IMR-90 (cell line): ENCODE results near the gene GAPDH. TPM values are rescaled to one million over a fixed set of nuclear protein-coding genes. Genes with fewer than 3 reads are reported as not detected.

Experiments used
- ATAC-seq: fragments of 200-7000 bp; cut with Tn5 transposase; 2 replicates; pipeline ENCODE4 v1.9.1; 2020; ENCODE audit warnings: low read depth, mild to moderate bottlenecking, moderate library complexity
- BruUV-seq: library from RNA; stranded (reverse); fragments of 400-500 nt; replicated peaks from 2 replicates; lab custom pipeline; 2021; lab: Mats Ljungman, UMichigan
- CTCF ChIA-PET: fragments of 300-600 bp; formaldehyde crosslinking; extraction: SDS; loops from one replicate; lab custom pipeline; 2021; ENCODE audit warnings: antibody characterized with exemption; lab: Yijun Ruan, JAX
- POLR2A ChIA-PET: fragments of 300-600 bp; sonication (Branson Sonifier 250); formaldehyde crosslinking; loops from one replicate; lab custom pipeline; 2022; ENCODE audit warnings: antibody characterized with exemption; ENCODE audit not compliant: unreplicated experiment; lab: Charles Lee
- DNase-seq: peaks from one replicate; pipeline ENCODE4 v3.0.0; 2013
- H2AFZ ChIP-seq: replicated peaks from 2 replicates; pipeline ENCODE3; 2013; ENCODE audit warnings: low read length, mild to moderate bottlenecking; ENCODE audit not compliant: poor library complexity
- H2AK5ac ChIP-seq: 2 replicates; pipeline ENCODE4 v1.6.1; 2013; ENCODE audit warnings: low read depth, low read length, inconsistent platforms
- H2AK9ac ChIP-seq: replicated peaks from 2 replicates; pipeline ENCODE3; 2013; ENCODE audit warnings: mild to moderate bottlenecking, low read depth, low read length, moderate library complexity; ENCODE audit not compliant: poor library complexity
- H2BK120ac ChIP-seq: 2 replicates; pipeline ENCODE4 v1.6.1; 2013; ENCODE audit warnings: low read depth, low read length, inconsistent platforms
- H2BK15ac ChIP-seq: 3 replicates; pipeline ENCODE4 v1.6.1; 2013; ENCODE audit warnings: low read depth, low read length, inconsistent platforms
- H2BK20ac ChIP-seq: 2 replicates; pipeline ENCODE4 v1.6.1; 2013; ENCODE audit warnings: low read depth, mild to moderate bottlenecking, inconsistent platforms, low read length, moderate library complexity
- H2BK5ac ChIP-seq: 2 replicates; pipeline ENCODE4 v1.6.1; 2013; ENCODE audit warnings: mild to moderate bottlenecking, low read depth, low read length, inconsistent platforms; ENCODE audit not compliant: poor library complexity, severe bottlenecking
- H3K14ac ChIP-seq: replicated peaks from 2 replicates; pipeline ENCODE4 v1.6.1; 2013; ENCODE audit warnings: low read depth, low read length, inconsistent platforms
- H3K18ac ChIP-seq: 2 replicates; pipeline ENCODE4 v1.6.1; 2013; ENCODE audit warnings: low read depth, low read length, control low read depth
- H3K23ac ChIP-seq: 2 replicates; pipeline ENCODE4 v1.6.1; 2013; ENCODE audit warnings: low read depth, low read length, inconsistent platforms
- H3K27ac ChIP-seq: 2 replicates; pipeline ENCODE4 v1.5.1; 2013; ENCODE audit warnings: mild to moderate bottlenecking, control low read depth, low read length; ENCODE audit not compliant: insufficient read depth
- H3K27me3 ChIP-seq: 2 replicates; pipeline ENCODE4 v1.6.1; 2013; ENCODE audit warnings: low read length; ENCODE audit not compliant: control insufficient read depth, insufficient read depth
- H3K36me3 ChIP-seq: 2 replicates; pipeline ENCODE4 v1.6.1; 2013; ENCODE audit warnings: low read length, mixed read lengths; ENCODE audit not compliant: control insufficient read depth, insufficient read depth
- H3K4ac ChIP-seq: 2 replicates; pipeline ENCODE4 v1.6.1; 2013; ENCODE audit warnings: low read depth, low read length, inconsistent platforms
- H3K4me1 ChIP-seq: 2 replicates; pipeline ENCODE4 v1.6.1; 2013; ENCODE audit warnings: low read length, mixed read lengths; ENCODE audit not compliant: control insufficient read depth, insufficient read depth
- H3K4me2 ChIP-seq: 2 replicates; pipeline ENCODE4 v1.6.1; 2013; ENCODE audit warnings: low read depth, mild to moderate bottlenecking, control low read depth, low read length, moderate library complexity
- H3K4me3 ChIP-seq: 2 replicates; pipeline ENCODE4 v1.5.1; 2013; ENCODE audit warnings: low read depth, mild to moderate bottlenecking, control low read depth, low read length, moderate library complexity; ENCODE audit not compliant: insufficient read depth
- H3K56ac ChIP-seq: 2 replicates; pipeline ENCODE4 v1.6.1; 2013; ENCODE audit warnings: low read length, inconsistent platforms; ENCODE audit not compliant: insufficient read depth; ENCODE audit errors: extremely low read depth
- H3K79me1 ChIP-seq, 2 experiments: 2 replicates each; pipeline ENCODE4 v1.6.1; 2013; ENCODE audit warnings: low read length in 2 of 2, inconsistent platforms in 1 of 2, low read depth in 1 of 2
- H3K9ac ChIP-seq: 2 replicates; pipeline ENCODE4 v1.6.1; 2013; ENCODE audit warnings: low read depth, low read length, control low read depth
- H3K9me1 ChIP-seq: 2 replicates; pipeline ENCODE4 v1.6.1; 2013; ENCODE audit warnings: low read length, inconsistent platforms; ENCODE audit not compliant: insufficient read depth
- H3K9me3 ChIP-seq: 2 replicates; pipeline ENCODE4 v1.6.1; 2013; ENCODE audit warnings: low read length; ENCODE audit not compliant: control insufficient read depth, insufficient read depth
- H4K20me1 ChIP-seq: 2 replicates; pipeline ENCODE4 v1.6.1; 2013; ENCODE audit warnings: low read length, inconsistent platforms; ENCODE audit not compliant: insufficient read depth
- H4K5ac ChIP-seq: 2 replicates; pipeline ENCODE4 v1.6.1; 2013; ENCODE audit warnings: mild to moderate bottlenecking, low read depth, low read length, control low read depth
- H4K8ac ChIP-seq, 2 experiments: 2 replicates each; pipeline ENCODE4 v1.6.1; 2013; ENCODE audit warnings: low read depth in 2 of 2, low read length in 2 of 2, control low read depth in 1 of 2, inconsistent platforms in 1 of 2
- H4K91ac ChIP-seq: 2 replicates; pipeline ENCODE4 v1.6.1; 2013; ENCODE audit warnings: low read depth, low read length, inconsistent platforms; ENCODE audit not compliant: insufficient read depth
- POLR2A ChIP-seq: IDR thresholded peaks from 2 replicates; pipeline ENCODE4 v1.6.1; 2012; ENCODE audit warnings: mild to moderate bottlenecking, low read depth, low read length
- RCOR1 ChIP-seq: IDR thresholded peaks from 2 replicates; pipeline ENCODE4 v1.6.1; 2012; ENCODE audit warnings: mild to moderate bottlenecking, low read length, improper control_type of control experiment; ENCODE audit not compliant: insufficient replicate concordance
- RFX5 ChIP-seq: IDR thresholded peaks from 2 replicates; pipeline ENCODE4 v1.8.0; 2012; ENCODE audit warnings: low read depth, mild to moderate bottlenecking, low read length, moderate library complexity
- WGBS, 2 experiments: methylation state at CpG; one replicate each; pipeline versions ENCODE4 v1.1.5 to v1.1.7; 2013; ENCODE audit warnings: missing lambda C conversion rate in 2 of 2; ENCODE audit not compliant: insufficient read length in 1 of 2; ENCODE audit errors: extremely low coverage in 2 of 2; 5-methylcytosine and 5-hydroxymethylcytosine counted together
- dilution Hi-C: fragments of 300-500 bp; cut with HindIII; formaldehyde crosslinking; loops from one replicate; pipeline ENCODE4 v1.14.3; 2018; ENCODE audit warnings: low sequenced_read_pairs; ENCODE audit not compliant: unreplicated experiment
- in situ Hi-C: fragments of 300-500 bp; cut with MboI; formaldehyde crosslinking; loops from 3 replicates; pipeline ENCODE4 v1.14.3; 2019; ENCODE audit warnings: low sequenced_read_pairs, inconsistent platforms, mixed read lengths
- intact Hi-C: fragments of 100-400 bp; cut with micrococcal nuclease; formaldehyde crosslinking; loops from 2 replicates; pipeline ENCODE4 v1.10.0; 2022
- polyA plus RNA-seq, 3 experiments: library from polyadenylated mRNA; depleted of rRNA; stranded (reverse); fragments of >200 nt; gene quantifications; 2 replicates each; pipeline ENCODE4 v1.2.3, GENCODE V29; 2012; ENCODE audit warnings: low replicate concordance in 1 of 3
- total RNA-seq: library from RNA; depleted of rRNA; stranded (reverse); fragments of >200 nt; gene quantifications from 2 replicates; pipeline ENCODE4 v1.2.3, GENCODE V29; 2012

Gene GAPDH
- total and polyA plus RNA-seq, 2 of the 4 experiments (the other 2 are of a cell fraction) = 12,939 to 21,893 TPM

DNA sequence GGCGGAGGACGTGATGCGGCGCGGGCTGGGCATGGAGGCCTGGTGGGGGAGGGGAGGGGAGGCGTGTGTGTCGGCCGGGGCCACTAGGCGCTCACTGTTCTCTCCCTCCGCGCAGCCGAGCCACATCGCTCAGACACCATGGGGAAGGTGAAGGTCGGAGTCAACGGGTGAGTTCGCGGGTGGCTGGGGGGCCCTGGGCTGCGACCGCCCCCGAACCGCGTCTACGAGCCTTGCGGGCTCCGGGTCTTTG lies 303 bp downstream of the GAPDH start:
- BruUV-seq = no TSS peak
- Histone ChIP-seq H4K5ac (no peak overlapping the region), H3K27ac (peak overlapping the region; percentile 93), H4K20me1 (peaks cover 53% of the 10 kb centered on the region), H2BK120ac (no peak overlapping the region), H2AK5ac (peak overlapping the region; percentile 90), H4K8ac (peak overlapping the region; percentile 32 to 51; a peak in 1 of 4 replicates), H3K4me3 (peak overlapping the region; percentile 66), H3K27me3 (no peaks in the 10 kb centered on the region), H3K9ac (peak overlapping the region; percentile 92), H3K4ac (peak overlapping the region; percentile 82), H2BK20ac (no peak overlapping the region), H3K18ac (peak overlapping the region; percentile 30; the same call in 1 of the 2 replicates), H3K23ac (peak overlapping the region; percentile 92; the same call in 1 of the 2 replicates), H3K56ac (peak overlapping the region; percentile 72), H3K4me1 (peaks cover 12% of the 10 kb centered on the region), H2AFZ (peak overlapping the region; percentile 95), H3K14ac (peak overlapping the region; percentile 95), H3K9me1 (no peaks in the 10 kb centered on the region), H3K4me2 (peak overlapping the region; percentile 89), H2AK9ac (peak overlapping the region; percentile 98), H3K9me3 (no peaks in the 10 kb centered on the region), H4K91ac (peak overlapping the region; percentile 59; the same call in 1 of the 2 replicates), H3K79me1 (peaks cover 2 to 68% of the 10 kb centered on the region in 2 experiments; a peak in 3 of 4 replicates), H3K36me3 (peaks cover 51% of the 10 kb centered on the region), H2BK5ac (peak overlapping the region; percentile 85), H2BK15ac (no peak overlapping the region)
- DNase-seq (no peak), ATAC-seq (peak; percentile 13)
- in situ Hi-C loops (no loop called here), intact Hi-C loops (loop anchor here (1.0 kb wide), 1 partner anchor 111 kb away; no protein-coding TSS in a partner anchor), dilution Hi-C loops (no loop called here)
- no peak for TF ChIP-seq RFX5
- TF ChIP-seq RCOR1 = no peak
- TF ChIP-seq POLR2A = peak; percentile 80
- POLR2A ChIA-PET = interaction anchor here (0.5 to 2.9 kb wide), 13 partner anchors 13 to 200 kb away, joined by 3 to 48 read pairs (median 4); partner anchors contain the start of gene MRPL51
- CTCF ChIA-PET = interaction anchor here (0.6 kb wide), 1 partner anchor 68 kb away, joined by 5 read pairs; no protein-coding TSS in a partner anchor
- WGBS, 2 experiments = 0% methylated on average over 6 of the region's 25 CpGs; no CpG with 5 or more reads in 1 of the 2 experiments
